Dedifferentiated amniotic fluid mesenchymal stem cell (primary cell): ENCODE data around the gene GORASP1.

Source experiments
- DNase-seq: peaks from one replicate; pipeline ENCODE4 v3.0.0-alpha.2; 2016; ENCODE audit errors: extremely low spot score

GORASP1 gene

GRCh38 chr3:39125841-39126500 is 18.5 kb upstream of the GORASP1 start:
- DNase-seq, result no peak

GRCh38 chr3:39124876-39125840 is 17.7 kb upstream of the GORASP1 start:
- no peak for DNase-seq

- no peak for DNase-seq
Observed at GRCh38 chr3:39122813-39123212, 15.4 kb upstream of the GORASP1 start.

GRCh38 chr3:39121621-39122020 is 14.2 kb upstream of the GORASP1 start:
- DNase-seq, result no peak

- DNase-seq, result no peak
Observed at GRCh38 chr3:39118931-39119660, 11.7 kb upstream of the GORASP1 start.

- DNase-seq, result no peak
Observed at GRCh38 chr3:39118079-39118478, 10.7 kb upstream of the GORASP1 start.

GRCh38 chr3:39115870-39116269 is 8.4 kb upstream of the GORASP1 start:
- DNase-seq, result no peak

- DNase-seq, result no peak
Observed at GRCh38 chr3:39114456-39114855, 7.0 kb upstream of the GORASP1 start.

GRCh38 chr3:39113291-39113690 is 5.9 kb upstream of the GORASP1 start:
- no peak for DNase-seq

- DNase-seq, result no peak
Observed at GRCh38 chr3:39112535-39112934, 5.1 kb upstream of the GORASP1 start.

GRCh38 chr3:39112113-39112512 is 4.7 kb upstream of the GORASP1 start:
- no peak for DNase-seq

GRCh38 chr3:39110041-39110639 is 2.7 kb upstream of the GORASP1 start:
- no peak for DNase-seq

- no peak for DNase-seq
Observed at GRCh38 chr3:39109086-39109485, 1.7 kb upstream of the GORASP1 start.

- DNase-seq, result no peak
Observed at GRCh38 chr3:39108200-39108710, 828 bp upstream of the GORASP1 start.

GRCh38 chr3:39106851-39107387 is 508 bp downstream of the GORASP1 start:
- peak; percentile 26 for DNase-seq

GRCh38 chr3:39106281-39106811 is 1.1 kb downstream of the GORASP1 start:
- peak; percentile 19 for DNase-seq

- DNase-seq, result no peak
Observed at GRCh38 chr3:39105687-39106063, 1.8 kb downstream of the GORASP1 start.

- no peak for DNase-seq
Observed at GRCh38 chr3:39104961-39105686, 2.3 kb downstream of the GORASP1 start.

GRCh38 chr3:39103791-39104552 is 3.5 kb downstream of the GORASP1 start:
- DNase-seq, result no peak

GRCh38 chr3:39103324-39103693 is 4.1 kb downstream of the GORASP1 start:
- no peak for DNase-seq
